ENCODE measurements around the gene CD22. TPM values are rescaled to one million over a fixed set of nuclear protein-coding genes. Genes with fewer than 3 reads are reported as not detected.

CD22 gene
- total and polyA plus RNA-seq, 2 of the 8 experiments (the other 6 are each of a cell fraction or from before 2014, with no cell fraction given) = 0.06 to 0.60 TPM

GRCh38 chr19:35396240-35396885 is 67.4 kb downstream of the CD22 start:
- Histone ChIP-seq H3K9ac (replicated peaks in 1 of 4; ENCODE audit: extremely low read depth in 1 of 4, low read depth in 3 of 4, low read length in 3 of 4) (no peak overlapping the region), H3K4ac (replicated peaks; ENCODE audit: insufficient read length, low read depth, low read length) (no peak overlapping the region), H2AK5ac (ENCODE audit: low read depth, low read length) (no peak overlapping the region), H4K20me1 (replicated peaks in 1 of 2; ENCODE audit: control insufficient read depth in 1 of 2, insufficient read depth in 2 of 2, low read length in 2 of 2) (no peaks in the 10 kb centered on the region), H2BK20ac (ENCODE audit: low read length) (no peak overlapping the region), H2AFZ (ENCODE audit: low read length) (no peak overlapping the region), H3K79me1 (ENCODE audit: low read depth, low read length) (no peaks in the 10 kb centered on the region), H3K27ac (ENCODE audit: low read depth, low read length) (no peak overlapping the region), H3K9me3 (ENCODE audit: insufficient read depth in 2 of 2, low read depth in 1 of 2, low read length in 1 of 2) (no peaks in the 10 kb centered on the region), H3K4me3 (ENCODE audit: extremely low read depth in 1 of 4, insufficient read depth in 2 of 4, low read depth in 3 of 4, low read length in 4 of 4) (no peak overlapping the region), H3K23me2 (ENCODE audit: low read depth, low read length) (peaks cover 7% of the 10 kb centered on the region; the same call in 1 of the 2 replicates), H3K56ac (replicated peaks; ENCODE audit: insufficient read length, low read depth, low read length) (no peak overlapping the region), H4K8ac (ENCODE audit: extremely low read depth, insufficient read depth, low read length) (no peak overlapping the region), H3K27me3 (replicated peaks in 1 of 4; ENCODE audit: control insufficient read depth in 3 of 4, extremely low read depth in 1 of 4, insufficient read depth in 3 of 4, low read length in 3 of 4) (0 out of 7 replicates have a peak, but pooled peaks cover 0 to 2% (median 0%) of the 10 kb centered on the region in 4 experiments), H3K18ac (ENCODE audit: extremely low read depth, low read length) (no peak overlapping the region), H3K36me3 (ENCODE audit: control insufficient read depth in 2 of 4, insufficient read depth in 4 of 4, low read length in 3 of 4) (no peaks in the 10 kb centered on the region; a peak in 1 of 8 replicates), H3K23ac (ENCODE audit: insufficient read length) (no peak overlapping the region), H3K4me2 (ENCODE audit: insufficient read depth in 1 of 2, low read depth in 2 of 2, low read length in 2 of 2) (no peak overlapping the region), H2BK120ac (replicated peaks; ENCODE audit: low read depth, low read length) (no peak overlapping the region), H3K79me2 (ENCODE audit: control insufficient read depth in 1 of 2, insufficient read depth in 2 of 2, low read length in 2 of 2) (no peaks in the 10 kb centered on the region), H3K14ac (ENCODE audit: insufficient read length) (no peak overlapping the region), H4K91ac (replicated peaks; ENCODE audit: insufficient read length, low read length) (no peak overlapping the region), H2BK15ac (ENCODE audit: low read length) (no peak overlapping the region), H2BK12ac (ENCODE audit: low read depth, low read length) (no peak overlapping the region), H4K5ac (ENCODE audit: insufficient read length, low read depth, low read length) (no peak overlapping the region), H2BK5ac (ENCODE audit: low read depth, low read length) (no peak overlapping the region), H3K4me1 (replicated peaks in 1 of 4; ENCODE audit: control insufficient read depth in 3 of 4, insufficient read depth in 4 of 4, low read length in 3 of 4) (no peaks in the 10 kb centered on the region)
- FAIRE-seq (no peak), DNase-seq (ENCODE audit: low read depth in 1 of 2, low spot score in 2 of 2) (no peak)
- TF ChIP-seq CHD1 (IDR thresholded peaks at IDR 0.05; ENCODE audit: low read depth, low read length) = no peak
- no peak for TF ChIP-seq SP2 (IDR thresholded peaks at IDR 0.05; ENCODE audit: low read length)
- no peak for TF ChIP-seq YY1 (IDR thresholded peaks at IDR 0.05; ENCODE audit: low read depth, low read length)
- TF ChIP-seq CTCF (IDR thresholded peaks at IDR 0.05; ENCODE audit: control extremely low read depth in 1 of 3, insufficient read depth in 1 of 3, low read depth in 1 of 3, low read length in 3 of 3) = no peak
- no peak for TF ChIP-seq SRF (IDR thresholded peaks at IDR 0.05; ENCODE audit: low read depth, low read length)
- TF ChIP-seq POLR2AphosphoS5 (IDR thresholded peaks at IDR 0.05; ENCODE audit: low read depth, low read length) = no peak
- no peak for TF ChIP-seq ASH2L (IDR thresholded peaks at IDR 0.05; ENCODE audit: low read length)
- no peak for TF ChIP-seq TAF1 (IDR thresholded peaks at IDR 0.05; ENCODE audit: low read depth, low read length)
- no peak for TF ChIP-seq CHD2 (IDR thresholded peaks at IDR 0.05; ENCODE audit: low read length)
- POLR2A ChIA-PET (ENCODE audit: partially characterized antibody) = no interaction called here
- CTCF ChIA-PET (ENCODE audit: partially characterized antibody) = interaction anchor here (1.7 kb wide), 1 partner anchor 24 kb away, joined by 4 read pairs; no protein-coding TSS in a partner anchor
- WGBS, 2 experiments (ENCODE audit: extremely low coverage in 1 of 2, insufficient coverage in 1 of 2, insufficient read length in 1 of 2, insufficient replicate concordance in 2 of 2, low coverage in 1 of 2, low lambda C conversion rate in 2 of 2, missing lambda C conversion rate in 1 of 2) = 89% methylated on average over 14 of the region's 14 CpGs; no CpG with 5 or more reads in 1 of the 2 experiments

Measured in H1 (cell line).